Activated naive CD8-positive, alpha-beta T cell treated with anti-CD3 and anti-CD28 coated beads for 36 hours (primary cell): ENCODE results near the gene SUMO1. TPM values are rescaled to one million over a fixed set of nuclear protein-coding genes. Genes with fewer than 3 reads are reported as not detected.

Experiments
- DNase-seq: peaks from one replicate; pipeline ENCODE4 v3.0.0; 2021
- H3K27ac Mint-ChIP-seq: one replicate; pipeline ENCODE4 v1.8.0; 2022; ENCODE audit warnings: mild to moderate bottlenecking, moderate library complexity, mixed read lengths
- H3K27me3 Mint-ChIP-seq: one replicate; pipeline ENCODE4 v1.8.0; 2022; ENCODE audit warnings: mild to moderate bottlenecking, mixed read lengths
- H3K36me3 Mint-ChIP-seq: one replicate; pipeline ENCODE4 v1.8.0; 2021; ENCODE audit warnings: mild to moderate bottlenecking, mixed read lengths
- H3K4me1 Mint-ChIP-seq: one replicate; pipeline ENCODE4 v1.8.0; 2021; ENCODE audit warnings: mixed read lengths
- H3K4me3 Mint-ChIP-seq: one replicate; pipeline ENCODE4 v1.8.0; 2022; ENCODE audit warnings: mild to moderate bottlenecking, moderate library complexity, mixed read lengths
- H3K9me3 Mint-ChIP-seq: one replicate; pipeline ENCODE4 v1.8.0; 2022; ENCODE audit warnings: mixed read lengths
- total RNA-seq, 2 experiments: library from RNA; stranded (reverse); gene quantifications; one replicate each; pipeline ENCODE4 v1.2.3, GENCODE V29; 2021

SUMO1 gene
- total RNA-seq, 2 experiments from 2014 or later, result 126 to 129 TPM

- Mint-ChIP-seq H3K27ac (peak overlapping the region; percentile 81), H3K4me3 (peak overlapping the region; percentile 95), H3K27me3 (no peaks in the 10 kb centered on the region), H3K9me3 (no peaks in the 10 kb centered on the region), H3K4me1 (peaks cover 34% of the 10 kb centered on the region), H3K36me3 (peaks cover 2% of the 10 kb centered on the region)
- DNase-seq, result peak; percentile 23
Observed at GRCh38 chr2:202237787-202238233, 587 bp downstream of the SUMO1 start.

DNA sequence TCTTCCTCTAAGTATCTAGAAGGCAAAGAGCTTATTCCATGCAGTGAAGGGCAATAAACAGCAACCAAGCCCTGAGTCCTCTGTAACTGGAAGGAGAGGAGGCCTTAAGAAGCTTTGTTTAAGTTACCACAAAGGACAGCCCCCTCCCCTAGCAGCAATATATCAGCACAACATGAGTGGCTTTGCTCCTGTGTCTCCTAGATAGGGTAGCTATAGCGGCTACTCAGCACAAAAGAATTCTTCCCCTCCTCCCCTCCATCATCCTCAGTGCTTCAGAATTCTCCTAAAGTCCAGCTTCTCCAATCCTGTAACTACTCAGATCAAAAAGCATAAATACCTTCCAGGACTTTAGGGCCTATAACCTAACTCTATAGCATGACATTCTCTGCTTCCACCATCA, 16.5 kb downstream of the SUMO1 start:
- Mint-ChIP-seq H3K9me3 (no peaks in the 10 kb centered on the region), H3K4me3 (no peak overlapping the region), H3K4me1 (peaks cover 24% of the 10 kb centered on the region), H3K27ac (no peak overlapping the region), H3K27me3 (no peaks in the 10 kb centered on the region), H3K36me3 (peaks cover 25% of the 10 kb centered on the region)
- DNase-seq, result no peak

GRCh38 chr2:202215179-202215578, 23.2 kb downstream of the SUMO1 start:
- Mint-ChIP-seq H3K4me3 (no peak overlapping the region), H3K27ac (no peak overlapping the region), H3K27me3 (no peaks in the 10 kb centered on the region), H3K36me3 (peaks cover 22% of the 10 kb centered on the region), H3K9me3 (no peaks in the 10 kb centered on the region), H3K4me1 (peaks cover 10% of the 10 kb centered on the region)
- no peak for DNase-seq

- Mint-ChIP-seq H3K27ac (no peak overlapping the region), H3K9me3 (no peaks in the 10 kb centered on the region), H3K4me3 (no peak overlapping the region), H3K27me3 (no peaks in the 10 kb centered on the region), H3K4me1 (peaks cover under 1% of the 10 kb centered on the region), H3K36me3 (peaks cover 6% of the 10 kb centered on the region)
- DNase-seq, result no peak
Observed at GRCh38 chr2:202208526-202208925, 29.9 kb downstream of the SUMO1 start.

DNA sequence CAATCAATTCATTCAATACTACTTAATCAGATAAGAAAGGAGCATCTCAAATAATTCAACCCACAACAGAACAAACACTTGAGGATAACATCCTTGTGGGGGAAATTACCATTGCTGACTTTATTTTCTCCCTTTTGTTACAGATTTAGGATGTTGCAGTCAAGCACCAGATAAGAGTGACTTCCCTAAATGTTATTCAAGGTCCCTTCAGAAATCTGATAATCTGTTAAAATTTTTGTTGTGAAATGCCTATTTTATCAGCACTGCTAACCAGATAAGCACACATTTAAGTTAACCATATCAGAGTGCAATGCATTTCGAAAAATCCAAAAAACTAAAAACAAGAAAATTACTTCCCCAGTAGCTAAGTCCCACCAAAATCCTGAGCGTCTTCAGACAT, 33.5 kb downstream of the SUMO1 start:
- peaks cover 4% of the 10 kb centered on the region for H3K36me3 Mint-ChIP-seq
- H3K4me1 Mint-ChIP-seq, result peaks cover 2% of the 10 kb centered on the region
- no peak overlapping the region for H3K27ac Mint-ChIP-seq
- H3K27me3 Mint-ChIP-seq, result no peaks in the 10 kb centered on the region
- no peak for DNase-seq
- no peak overlapping the region for H3K4me3 Mint-ChIP-seq
- no peaks in the 10 kb centered on the region for H3K9me3 Mint-ChIP-seq

GRCh38 chr2:202203348-202203747, 35.0 kb downstream of the SUMO1 start:
- peaks cover 2% of the 10 kb centered on the region for H3K4me1 Mint-ChIP-seq
- DNase-seq, result no peak
- H3K9me3 Mint-ChIP-seq, result no peaks in the 10 kb centered on the region
- no peak overlapping the region for H3K27ac Mint-ChIP-seq
- H3K4me3 Mint-ChIP-seq, result no peak overlapping the region
- peaks cover 4% of the 10 kb centered on the region for H3K36me3 Mint-ChIP-seq
- no peaks in the 10 kb centered on the region for H3K27me3 Mint-ChIP-seq

- H3K4me1 Mint-ChIP-seq, result peaks cover 2% of the 10 kb centered on the region
- H3K36me3 Mint-ChIP-seq, result peaks cover under 1% of the 10 kb centered on the region
- H3K27me3 Mint-ChIP-seq, result peaks cover 7% of the 10 kb centered on the region
- H3K4me3 Mint-ChIP-seq, result no peak overlapping the region
- no peaks in the 10 kb centered on the region for H3K9me3 Mint-ChIP-seq
- no peak overlapping the region for H3K27ac Mint-ChIP-seq
- DNase-seq, result no peak
Observed at GRCh38 chr2:202201220-202202160, 36.9 kb downstream of the SUMO1 start.

- peaks cover 13% of the 10 kb centered on the region for H3K27me3 Mint-ChIP-seq
- no peaks in the 10 kb centered on the region for H3K36me3 Mint-ChIP-seq
- H3K4me3 Mint-ChIP-seq, result no peak overlapping the region
- no peak overlapping the region for H3K27ac Mint-ChIP-seq
- no peaks in the 10 kb centered on the region for H3K4me1 Mint-ChIP-seq
- no peak for DNase-seq
- H3K9me3 Mint-ChIP-seq, result no peaks in the 10 kb centered on the region
Observed at GRCh38 chr2:202196727-202197126, 41.7 kb downstream of the SUMO1 start.

- Mint-ChIP-seq H3K4me1 (no peaks in the 10 kb centered on the region), H3K9me3 (no peaks in the 10 kb centered on the region), H3K4me3 (no peak overlapping the region), H3K36me3 (no peaks in the 10 kb centered on the region), H3K27me3 (peaks cover 13% of the 10 kb centered on the region), H3K27ac (no peak overlapping the region)
- no peak for DNase-seq
Observed at GRCh38 chr2:202194418-202194817, 44.0 kb downstream of the SUMO1 start.

- Mint-ChIP-seq H3K4me1 (no peaks in the 10 kb centered on the region), H3K27ac (no peak overlapping the region), H3K27me3 (peaks cover 13% of the 10 kb centered on the region), H3K36me3 (no peaks in the 10 kb centered on the region), H3K4me3 (no peak overlapping the region), H3K9me3 (no peaks in the 10 kb centered on the region)
- no peak for DNase-seq
Observed at GRCh38 chr2:202193881-202194353, 44.5 kb downstream of the SUMO1 start.

DNA sequence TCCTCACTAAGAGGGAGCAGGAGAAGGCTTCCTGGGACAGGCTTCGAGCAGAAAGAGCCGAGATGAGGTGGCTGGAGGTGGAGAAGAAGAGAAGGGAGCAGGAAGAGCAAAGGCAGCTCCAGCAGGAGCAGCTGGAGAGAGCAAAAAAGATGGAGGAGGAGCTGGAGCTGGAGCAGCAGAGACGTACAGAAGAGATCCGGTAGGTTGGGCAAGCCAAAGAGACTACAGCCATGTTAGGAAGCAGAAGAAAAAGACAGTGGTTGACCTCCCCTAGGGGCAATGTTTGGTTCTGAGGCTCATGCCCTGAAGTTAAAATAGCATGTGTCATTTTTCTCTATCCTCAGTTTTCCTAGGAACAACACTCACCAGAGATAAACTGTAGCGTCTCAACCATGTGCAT, 45.1 kb downstream of the SUMO1 start:
- no peak overlapping the region for H3K27ac Mint-ChIP-seq
- H3K4me3 Mint-ChIP-seq, result no peak overlapping the region
- H3K4me1 Mint-ChIP-seq, result no peaks in the 10 kb centered on the region
- no peaks in the 10 kb centered on the region for H3K36me3 Mint-ChIP-seq
- no peaks in the 10 kb centered on the region for H3K9me3 Mint-ChIP-seq
- no peak for DNase-seq
- peaks cover 13% of the 10 kb centered on the region for H3K27me3 Mint-ChIP-seq

DNA sequence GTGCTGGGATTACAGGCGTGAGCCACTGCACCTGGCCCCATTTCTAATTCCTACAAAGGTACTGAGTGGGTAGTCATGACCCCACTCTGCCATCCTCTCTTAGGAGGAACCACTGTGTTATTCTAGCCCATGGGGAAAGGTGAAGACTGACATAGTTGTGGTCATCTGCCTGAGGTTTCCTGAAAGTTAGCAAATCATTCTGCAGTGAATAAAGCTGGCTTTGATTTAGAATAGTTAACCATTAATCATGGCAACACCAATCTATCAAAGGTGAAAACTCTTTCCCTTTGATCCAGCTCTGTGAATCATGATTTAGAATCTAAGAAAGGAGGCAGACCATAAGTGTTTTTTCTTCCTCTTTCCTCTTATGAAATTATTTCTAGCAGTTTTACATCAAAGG, 50.8 kb downstream of the SUMO1 start:
- peaks cover 25% of the 10 kb centered on the region for H3K27me3 Mint-ChIP-seq
- no peaks in the 10 kb centered on the region for H3K9me3 Mint-ChIP-seq
- H3K4me3 Mint-ChIP-seq, result no peak overlapping the region
- no peaks in the 10 kb centered on the region for H3K36me3 Mint-ChIP-seq
- no peak for DNase-seq
- no peak overlapping the region for H3K27ac Mint-ChIP-seq
- H3K4me1 Mint-ChIP-seq, result no peaks in the 10 kb centered on the region

DNA sequence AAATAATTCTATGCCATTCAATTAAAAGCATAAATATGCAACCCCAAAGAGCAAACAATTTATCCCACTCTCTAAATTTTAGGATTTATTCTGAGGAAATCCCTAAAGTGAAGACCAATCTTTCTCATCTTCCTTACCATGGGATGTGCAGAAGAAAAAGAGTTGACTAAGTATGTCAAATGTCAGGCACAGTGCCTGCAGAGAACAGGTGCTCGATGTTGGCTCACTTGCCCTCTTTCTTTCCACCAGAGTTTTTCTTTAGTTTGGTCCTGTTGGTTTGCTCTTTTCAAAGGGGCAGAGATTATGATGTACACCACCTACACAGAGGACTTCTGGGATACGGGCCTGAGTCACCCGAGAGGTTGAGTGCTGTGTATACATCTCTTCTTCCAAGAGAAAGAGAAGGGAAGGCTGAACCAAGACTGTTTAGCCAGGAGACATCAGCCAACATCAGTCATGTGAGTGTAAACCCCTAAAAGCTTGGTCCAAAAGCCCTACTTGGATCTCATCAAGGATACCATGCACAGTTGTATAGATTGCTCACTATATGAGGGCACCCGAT, 51.7 kb downstream of the SUMO1 start:
- Mint-ChIP-seq H3K4me1 (no peaks in the 10 kb centered on the region), H3K4me3 (no peak overlapping the region), H3K27me3 (peaks cover 31% of the 10 kb centered on the region), H3K27ac (no peak overlapping the region), H3K36me3 (no peaks in the 10 kb centered on the region), H3K9me3 (no peaks in the 10 kb centered on the region)
- DNase-seq, result no peak

DNA sequence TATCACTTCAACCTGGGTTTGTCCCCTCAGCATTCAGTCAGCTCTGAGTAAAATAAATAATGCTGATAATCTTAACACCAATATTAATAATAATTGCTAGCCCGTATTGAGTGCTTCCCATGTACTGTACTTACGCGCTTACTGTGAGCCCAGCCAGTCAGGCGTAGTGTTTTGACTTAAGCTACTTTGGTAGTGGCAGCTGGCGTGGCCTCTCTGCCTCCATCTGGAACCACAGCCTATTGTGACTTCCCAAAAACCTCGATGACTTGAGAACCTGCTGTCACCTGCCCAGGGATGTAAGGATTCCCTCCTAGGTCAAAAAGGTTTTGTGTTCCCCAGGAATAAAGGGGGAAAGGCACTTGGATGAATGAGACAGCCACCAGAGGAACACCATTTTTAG, 53.2 kb downstream of the SUMO1 start:
- H3K27ac Mint-ChIP-seq, result no peak overlapping the region
- DNase-seq, result no peak
- H3K9me3 Mint-ChIP-seq, result no peaks in the 10 kb centered on the region
- peaks cover 31% of the 10 kb centered on the region for H3K27me3 Mint-ChIP-seq
- H3K36me3 Mint-ChIP-seq, result no peaks in the 10 kb centered on the region
- no peaks in the 10 kb centered on the region for H3K4me1 Mint-ChIP-seq
- no peak overlapping the region for H3K4me3 Mint-ChIP-seq

DNA sequence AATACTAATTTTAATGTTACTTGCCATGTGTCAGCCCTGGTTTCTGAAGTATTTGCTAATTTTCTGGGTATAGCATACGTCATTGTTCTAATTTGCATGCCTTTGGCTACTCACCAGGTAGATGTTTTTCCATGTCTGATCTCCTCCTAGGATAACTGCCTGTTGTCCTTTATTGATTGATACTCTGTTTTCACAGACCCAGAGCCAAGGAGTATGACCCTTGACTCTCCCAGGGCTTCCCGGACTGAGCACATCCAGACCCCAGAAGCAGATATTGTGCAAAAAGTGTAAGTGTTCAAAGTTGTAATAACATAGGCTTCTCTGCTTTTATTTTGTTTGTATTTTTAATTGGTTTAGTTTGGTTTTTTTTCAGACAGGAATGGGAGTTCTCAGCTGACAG, 53.8 kb downstream of the SUMO1 start:
- Mint-ChIP-seq H3K27ac (no peak overlapping the region), H3K27me3 (peaks cover 31% of the 10 kb centered on the region), H3K9me3 (no peaks in the 10 kb centered on the region), H3K4me1 (no peaks in the 10 kb centered on the region), H3K36me3 (no peaks in the 10 kb centered on the region), H3K4me3 (no peak overlapping the region)
- DNase-seq, result no peak
